Sigmoid colon (tissue), 7 donors: ENCODE measurements around the gene BCAN. TPM values are rescaled to one million over a fixed set of nuclear protein-coding genes. Genes with fewer than 3 reads are reported as not detected.

Experiments used
- DNase-seq: peaks from one replicate; pipeline ENCODE4 v3.0.0-alpha.2; 2019
- H3K27ac ChIP-seq, 4 donors: fragments of 200-600 bp; sonication (generic); one replicate each; pipeline ENCODE4 v1.5.1; 2016 to 2019; ENCODE audit warnings: mild to moderate bottlenecking in 1 of 4
- H3K27me3 ChIP-seq, 3 donors: fragments of 200-600 bp; sonication (generic); one replicate each; pipeline ENCODE4 v1.5.1; 2019; ENCODE audit warnings: mild to moderate bottlenecking in 1 of 3
- H3K36me3 ChIP-seq, 4 donors: fragments of 200-600 bp; sonication (generic); one replicate each; pipeline ENCODE4 v1.5.1; 2016 to 2019
- H3K4me1 ChIP-seq, 4 donors: fragments of 200-600 bp; sonication (generic); one replicate each; pipeline ENCODE4 v1.5.1; 2017 to 2019
- H3K4me3 ChIP-seq, 4 donors: fragments of 200-600 bp; sonication (generic); one replicate each; pipeline ENCODE4 v1.5.1; 2017 to 2019; ENCODE audit warnings: mild to moderate bottlenecking in 2 of 4, moderate library complexity in 1 of 4
- H3K9me3 ChIP-seq, 4 donors: fragments of 200-600 bp in 3 of 4; sonication (generic) in 3 of 4; one replicate each; pipeline versions ENCODE4 v1.5.1 to v1.6.1; 2013 to 2019
- EP300 ChIP-seq, 4 donors: sonication (generic); formaldehyde crosslinking; IDR thresholded peaks; one replicate each; pipeline ENCODE4 v1.6.1; 2017; ENCODE audit warnings: antibody characterized with exemption in 4 of 4
- POLR2A ChIP-seq, 2 donors: fragments of 450-650 bp; IDR thresholded peaks; one replicate each; pipeline ENCODE4 v1.6.1; 2016; ENCODE audit warnings: antibody characterized with exemption in 2 of 2, mild to moderate bottlenecking in 2 of 2, moderate library complexity in 2 of 2
- POLR2AphosphoS5 ChIP-seq, 4 donors: sonication (generic); formaldehyde crosslinking; IDR thresholded peaks; one replicate each; pipeline ENCODE4 v1.6.1; 2017; ENCODE audit warnings: antibody characterized with exemption in 4 of 4
- WGBS, 2 donors: extraction: QIAGEN DNeasy Blood & Tissue Kit; methylation state at CpG; one replicate each; pipeline ENCODE4 v1.1.7; 2013; 5-methylcytosine and 5-hydroxymethylcytosine counted together
- intact Hi-C: fragments of 100-400 bp; cut with DNase I; formaldehyde crosslinking; loops from one replicate; pipeline ENCODE4 v1.15.1; 2023
- polyA plus RNA-seq, 3 donors: library from polyadenylated mRNA; stranded (reverse); fragments of 200-250 nt; gene quantifications; one replicate each; pipeline ENCODE4 v1.2.3, GENCODE V29; 2013
- total RNA-seq, 4 donors: library from RNA; depleted of rRNA; stranded (reverse); fragments of >200 nt; gene quantifications; one replicate each; pipeline ENCODE4 v1.1.0, GENCODE V29; 2016
- TF ChIP-seq, protein P1 (sequence below), 4 experiments: fragments of 450-650 bp in 3 of 4; fragments of 200-600 bp in 1 of 4; IDR thresholded peaks; one replicate each; pipeline ENCODE4 v1.5.1; 2016 to 2019; ENCODE audit warnings: antibody characterized with exemption in 4 of 4, mild to moderate bottlenecking in 3 of 4, moderate library complexity in 2 of 4
- donor health status: healthy with polysubstance abuse.
- donor health status: Bipolar disorder and iron deficiency.
- donor health status: healthy.

Gene BCAN
- total and polyA plus RNA-seq, 7 donors = 0.12 to 2.9 (median 2.1) TPM; not detected in 3

GRCh38 chr1:156632355-156632754, 9.6 kb upstream of the BCAN start:
- no peaks in the 10 kb centered on the region for H3K9me3 ChIP-seq
- TF ChIP-seq POLR2A (IDR thresholded peaks at IDR 0.05) = no peak
- 67 to 69% methylated on average over 3 of the region's 3 CpGs for WGBS, 2 donors
- peak; percentile 17 for DNase-seq
- H3K36me3 ChIP-seq = no peaks in the 10 kb centered on the region
- H3K4me3 ChIP-seq = no peak overlapping the region
- no peaks in the 10 kb centered on the region for H3K4me1 ChIP-seq
- intact Hi-C loops = no loop called here
- peaks cover 0 to 84% (median 37%) of the 10 kb centered on the region in 3 donors for H3K27me3 ChIP-seq
- H3K27ac ChIP-seq = no peak overlapping the region

GRCh38 chr1:156638189-156638985, 3.5 kb upstream of the BCAN start:
- DNase-seq = no peak

DNA sequence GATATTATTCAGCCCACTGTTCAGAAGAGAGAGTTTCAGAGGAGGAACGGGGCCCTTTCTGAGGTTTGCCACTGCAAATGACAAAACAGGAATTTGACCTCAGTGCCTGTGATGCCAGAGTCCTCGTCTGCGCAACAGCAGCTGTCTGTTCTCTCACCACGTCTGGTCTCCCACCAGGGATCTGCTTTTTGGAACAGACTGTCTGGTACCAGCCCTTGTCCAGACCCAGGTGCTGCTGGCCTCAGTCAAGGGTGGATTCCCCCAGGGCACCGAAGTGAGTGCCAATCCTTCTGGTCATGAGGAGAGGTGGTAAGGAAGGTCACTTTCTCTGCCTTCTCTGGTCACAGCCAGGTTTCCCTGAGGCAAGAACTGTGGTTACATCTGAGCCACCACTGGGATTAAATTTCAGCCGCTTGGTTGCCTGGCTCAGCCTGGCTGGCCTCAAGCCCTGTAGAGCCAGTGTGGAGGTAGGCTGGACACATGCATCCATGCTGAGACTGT, 2.3 kb upstream of the BCAN start:
- 34 to 54% methylated on average over 6 of the region's 6 CpGs for WGBS, 2 donors
- no peaks in the 10 kb centered on the region for H3K9me3 ChIP-seq
- intact Hi-C loops = no loop called here

More at GRCh38 chr1:156638189-156638985, 3.5 kb upstream of the BCAN start:
- no peak overlapping the region for H3K4me3 ChIP-seq
- peaks cover 0 to 18% (median 15%) of the 10 kb centered on the region in 4 donors for H3K4me1 ChIP-seq
- WGBS, 2 donors = 51 to 68% methylated on average over 8 of the region's 8 CpGs
- H3K9me3 ChIP-seq = no peaks in the 10 kb centered on the region
- no peak for TF ChIP-seq EP300 (IDR thresholded peaks at IDR 0.05)
- TF ChIP-seq, protein P1, sequence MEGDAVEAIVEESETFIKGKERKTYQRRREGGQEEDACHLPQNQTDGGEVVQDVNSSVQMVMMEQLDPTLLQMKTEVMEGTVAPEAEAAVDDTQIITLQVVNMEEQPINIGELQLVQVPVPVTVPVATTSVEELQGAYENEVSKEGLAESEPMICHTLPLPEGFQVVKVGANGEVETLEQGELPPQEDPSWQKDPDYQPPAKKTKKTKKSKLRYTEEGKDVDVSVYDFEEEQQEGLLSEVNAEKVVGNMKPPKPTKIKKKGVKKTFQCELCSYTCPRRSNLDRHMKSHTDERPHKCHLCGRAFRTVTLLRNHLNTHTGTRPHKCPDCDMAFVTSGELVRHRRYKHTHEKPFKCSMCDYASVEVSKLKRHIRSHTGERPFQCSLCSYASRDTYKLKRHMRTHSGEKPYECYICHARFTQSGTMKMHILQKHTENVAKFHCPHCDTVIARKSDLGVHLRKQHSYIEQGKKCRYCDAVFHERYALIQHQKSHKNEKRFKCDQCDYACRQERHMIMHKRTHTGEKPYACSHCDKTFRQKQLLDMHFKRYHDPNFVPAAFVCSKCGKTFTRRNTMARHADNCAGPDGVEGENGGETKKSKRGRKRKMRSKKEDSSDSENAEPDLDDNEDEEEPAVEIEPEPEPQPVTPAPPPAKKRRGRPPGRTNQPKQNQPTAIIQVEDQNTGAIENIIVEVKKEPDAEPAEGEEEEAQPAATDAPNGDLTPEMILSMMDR (IDR thresholded peaks at IDR 0.05) = no peak
- TF ChIP-seq POLR2A (IDR thresholded peaks at IDR 0.05) = no peak
- no peak for TF ChIP-seq POLR2AphosphoS5 (IDR thresholded peaks at IDR 0.05)
- intact Hi-C loops = no loop called here
- H3K36me3 ChIP-seq = no peaks in the 10 kb centered on the region
- H3K27ac ChIP-seq = no peak overlapping the region
- peaks cover 31 to 94% (median 70%) of the 10 kb centered on the region in 3 donors for H3K27me3 ChIP-seq

DNA sequence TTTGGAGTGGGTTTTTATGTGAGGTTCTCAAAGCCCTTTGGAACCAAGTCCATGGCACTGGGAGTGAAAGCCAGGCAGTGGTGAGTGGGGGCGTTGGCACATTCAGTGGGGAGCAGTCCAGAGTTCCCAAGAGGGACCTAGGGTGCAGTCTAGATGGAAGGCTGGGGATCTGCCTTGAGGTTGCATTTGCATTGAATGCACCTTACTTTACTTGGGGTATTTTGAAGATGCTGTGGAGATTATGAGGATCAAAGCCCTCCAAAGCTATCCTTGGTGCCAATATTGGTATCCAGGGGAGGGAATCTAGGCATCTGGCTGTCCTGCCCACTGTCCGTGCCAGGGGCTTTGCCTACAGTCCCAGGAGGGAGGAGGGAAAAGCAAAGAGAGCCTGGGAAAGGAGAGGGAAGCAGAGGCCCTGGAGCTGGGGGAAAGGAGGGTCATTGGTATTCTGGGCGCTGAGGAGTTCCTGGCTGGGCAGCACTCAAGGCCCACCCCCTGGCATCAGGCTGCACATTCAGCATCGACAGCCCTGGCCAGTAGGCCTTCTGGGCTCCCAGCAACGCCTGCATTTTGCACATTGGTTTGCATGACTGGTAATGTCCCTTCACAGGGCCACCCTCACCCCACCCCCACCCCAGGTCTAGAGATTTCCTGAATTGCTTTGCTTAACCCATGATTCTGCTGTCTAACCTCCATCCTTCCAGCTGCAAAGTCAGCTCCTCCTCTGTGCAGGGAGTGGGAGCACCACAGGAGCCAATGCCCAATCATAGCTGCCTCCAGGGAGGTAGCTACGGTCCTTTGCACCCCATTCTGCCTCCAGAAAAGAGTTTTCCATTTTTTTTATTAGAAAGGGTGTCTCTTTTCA, 843 bp upstream of the BCAN start:
- TF ChIP-seq EP300 (IDR thresholded peaks at IDR 0.05) (no peak), POLR2A (IDR thresholded peaks at IDR 0.05) (no peak), POLR2AphosphoS5 (IDR thresholded peaks at IDR 0.05) (no peak)
- TF ChIP-seq, protein P1 (IDR thresholded peaks at IDR 0.05) = no peak
- Histone ChIP-seq H3K36me3 (no peaks in the 10 kb centered on the region), H3K9me3 (no peaks in the 10 kb centered on the region), H3K27ac (no peak overlapping the region), H3K4me1 (peaks cover 0 to 18% (median 15%) of the 10 kb centered on the region in 4 donors), H3K4me3 (peak overlapping the region in 3 of 4 donors; percentile 33 to 47 (median 44)), H3K27me3 (peaks cover 31 to 96% (median 81%) of the 10 kb centered on the region in 3 donors)
- DNase-seq = no peak
- intact Hi-C loops = no loop called here
- 41 to 44% methylated on average over 6 of the region's 6 CpGs for WGBS, 2 donors

More for the DNA sequence above, 2.3 kb upstream of the BCAN start:
- Histone ChIP-seq H3K27me3 (peaks cover 31 to 93% (median 71%) of the 10 kb centered on the region in 3 donors), H3K4me1 (peaks cover 0 to 18% (median 15%) of the 10 kb centered on the region in 4 donors), H3K27ac (no peak overlapping the region), H3K36me3 (no peaks in the 10 kb centered on the region), H3K4me3 (no peak overlapping the region)
- TF ChIP-seq POLR2A (IDR thresholded peaks at IDR 0.05) (no peak), EP300 (IDR thresholded peaks at IDR 0.05) (no peak), POLR2AphosphoS5 (IDR thresholded peaks at IDR 0.05) (no peak)
- no peak for DNase-seq

DNA sequence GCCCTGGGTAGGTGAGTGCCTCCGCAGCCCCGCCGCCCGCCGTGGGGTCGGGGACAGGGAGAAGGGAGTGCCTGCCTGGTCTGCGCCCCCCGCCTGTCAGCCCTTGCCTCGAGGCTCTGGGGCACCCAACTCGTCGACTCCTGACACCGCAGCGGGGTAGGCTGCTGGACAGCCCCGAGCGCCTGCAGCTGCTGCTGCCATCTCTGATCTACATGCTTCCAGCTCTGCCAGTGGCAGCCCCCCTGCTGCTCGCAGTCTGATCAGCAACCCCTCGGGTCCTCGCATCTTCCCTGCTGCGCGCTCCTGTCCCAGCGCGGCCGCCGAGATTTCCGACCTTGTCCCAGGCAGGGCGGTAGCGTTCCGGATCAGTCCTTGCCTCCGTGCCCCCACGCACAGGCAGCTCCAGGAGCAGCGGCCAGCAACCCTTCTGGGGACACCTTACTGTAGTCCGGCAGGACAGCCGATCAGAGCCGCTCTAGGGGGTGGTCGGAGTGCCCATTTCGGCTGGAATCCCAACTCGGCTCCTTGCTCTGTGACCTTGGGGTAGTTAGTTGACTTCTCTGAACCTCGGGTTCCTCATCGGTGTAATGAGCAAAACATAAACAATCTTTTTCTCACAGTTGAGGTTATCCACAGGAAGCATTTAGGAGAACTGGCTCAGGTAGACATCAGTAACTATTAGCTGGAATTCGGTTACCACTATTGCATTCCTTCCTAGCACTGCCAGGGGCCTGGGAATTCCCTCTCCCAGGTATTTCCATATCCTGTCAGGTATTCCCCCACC, 540 bp downstream of the BCAN start:
- intact Hi-C loops = no loop called here
- TF ChIP-seq, protein P1 (IDR thresholded peaks at IDR 0.05) = no peak
- TF ChIP-seq POLR2AphosphoS5 (IDR thresholded peaks at IDR 0.05) = no peak
- Histone ChIP-seq H3K36me3 (no peaks in the 10 kb centered on the region), H3K9me3 (no peaks in the 10 kb centered on the region), H3K27ac (no peak overlapping the region), H3K4me1 (peaks cover 0 to 18% (median 15%) of the 10 kb centered on the region in 4 donors), H3K4me3 (peak overlapping the region in 3 of 4 donors; percentile 33 to 47 (median 44)), H3K27me3 (peaks cover 31 to 97% (median 89%) of the 10 kb centered on the region in 3 donors)
- DNase-seq = no peak
- 31 to 68% methylated on average over 40 of the region's 40 CpGs for WGBS, 2 donors
